A549 (cell line): ENCODE results near the gene WDR13. TPM values are rescaled to one million over a fixed set of nuclear protein-coding genes. Genes with fewer than 3 reads are reported as not detected.
"Not testable (repeated sequence)": the region's sequence is repeated elsewhere in the genome, so short reads cannot be mapped to it uniquely, and the experiment has no call there.

ENCODE experiments used
- ATAC-seq, 2 experiments: fragments of 200-7000 bp in 1 of 2; fragments of >200 bp in 1 of 2; cut with Nextera tagmentation in 1 of 2; cut with Tn5 transposase in 1 of 2; 3 replicates each; pipeline versions ENCODE4 v1.8.0 to v1.9.1; 2018 to 2020; ENCODE audit warnings: mild to moderate bottlenecking in 1 of 2, moderate library complexity in 1 of 2
- CTCF ChIA-PET: fragments of 300-600 bp; sonication (Branson Sonifier 250); formaldehyde crosslinking; extraction: SDS; loops from one replicate; lab custom pipeline; 2021; ENCODE audit warnings: antibody characterized with exemption, inconsistent platforms; lab: Yijun Ruan, JAX
- POLR2A ChIA-PET: fragments of 350-600 bp; formaldehyde crosslinking; extraction: SDS; loops from one replicate; lab custom pipeline; 2021; ENCODE audit warnings: antibody characterized with exemption, inconsistent platforms; lab: Yijun Ruan, JAX
- DNase-seq, 2 experiments: peaks; one replicate each; pipeline versions ENCODE4 v3.0.0 to v3.0.0-alpha.2; 2011 to 2016; ENCODE audit warnings: low read depth in 1 of 2, low spot score in 1 of 2
- FAIRE-seq: peaks from 2 replicates; lab custom pipeline; 2011; peaks lifted over from hg19 to GRCh38; lab: Jason Lieb, UNC
- H3K27ac ChIP-seq, 2 experiments: fragments of >200 bp; sonication (Bioruptor Twin); formaldehyde crosslinking; 3 replicates each; pipeline ENCODE4 v1.5.1; 2016 to 2017
- H3K4me1 ChIP-seq: fragments of >200 bp; sonication (Bioruptor Twin); formaldehyde crosslinking; 3 replicates; pipeline ENCODE4 v1.6.1; 2016
- H3K4me2 ChIP-seq: fragments of >200 bp; sonication (Bioruptor Twin); formaldehyde crosslinking; 3 replicates; pipeline ENCODE4 v1.6.1; 2016
- H3K4me3 ChIP-seq: fragments of >200 bp; sonication (Bioruptor Twin); formaldehyde crosslinking; 3 replicates; pipeline ENCODE4 v1.5.1; 2016
- H3K9me3 ChIP-seq: fragments of >200 bp; sonication (Bioruptor Twin); formaldehyde crosslinking; 3 replicates; pipeline ENCODE4 v1.6.1; 2016
- CBX8 ChIP-seq: fragments of 200-600 bp; sonication (generic); IDR thresholded peaks from 2 replicates; pipeline ENCODE4 v1.6.1; 2016
- CHD4 ChIP-seq: fragments of 200-600 bp; sonication (generic); IDR thresholded peaks from 2 replicates; pipeline ENCODE4 v1.6.1; 2016; ENCODE audit warnings: antibody characterized with exemption, mild to moderate bottlenecking, borderline replicate concordance
- E2F6 ChIP-seq: IDR thresholded peaks from 2 replicates; pipeline ENCODE4 v1.6.1; 2012; ENCODE audit warnings: low read depth, borderline replicate concordance
- EHMT2 ChIP-seq: fragments of 200-600 bp; sonication (generic); IDR thresholded peaks from 2 replicates; pipeline ENCODE4 v1.6.1; 2016; ENCODE audit warnings: antibody characterized with exemption, low read depth, mild to moderate bottlenecking, moderate library complexity
- ELK1 ChIP-seq: fragments of 150-350 bp; IDR thresholded peaks from 2 replicates; pipeline ENCODE4 v1.6.1; 2014; ENCODE audit warnings: low read depth, mild to moderate bottlenecking, low read length
- EP300 ChIP-seq, 2 experiments: fragments of >200 bp; sonication (Bioruptor Twin); formaldehyde crosslinking; IDR thresholded peaks; 2 replicates in 1 of 2; 3 replicates in 1 of 2; pipeline ENCODE4 v1.6.1; 2016 to 2017
- HDAC2 ChIP-seq: fragments of 200-600 bp; sonication (generic); IDR thresholded peaks from 2 replicates; pipeline ENCODE4 v1.6.1; 2016
- HEYL ChIP-seq: fragments of 250-450 bp; sonication (Bioruptor Pico); IDR thresholded peaks from 2 replicates; pipeline ENCODE4 v1.8.0; 2021; ENCODE audit warnings: mild to moderate bottlenecking, moderate library complexity
- JUN ChIP-seq, 2 experiments: fragments of >200 bp; sonication (Bioruptor Twin); formaldehyde crosslinking; IDR thresholded peaks; 2 replicates in 1 of 2; 3 replicates in 1 of 2; pipeline ENCODE4 v1.6.1; 2016 to 2017
- MAZ ChIP-seq: fragments of 150-350 bp; IDR thresholded peaks from 2 replicates; pipeline ENCODE4 v1.6.1; 2014; ENCODE audit warnings: antibody characterized with exemption, low read depth, low read length, borderline replicate concordance
- NFE2L2 ChIP-seq: fragments of 150-350 bp; conservative IDR thresholded peaks from 2 replicates; pipeline ENCODE4 v1.6.1; 2014; ENCODE audit warnings: low read length
- RAD21 ChIP-seq, 2 experiments: fragments of >200 bp in 1 of 2; sonication (Bioruptor Twin) in 1 of 2; formaldehyde crosslinking in 1 of 2; IDR thresholded peaks in 1 of 2; conservative IDR thresholded peaks in 1 of 2; 2 replicates in 1 of 2; 3 replicates in 1 of 2; pipeline ENCODE4 v1.6.1; 2012 to 2018; ENCODE audit warnings: inconsistent platforms in 1 of 2
- RCOR1 ChIP-seq: fragments of 150-350 bp; IDR thresholded peaks from 2 replicates; pipeline ENCODE4 v1.6.1; 2014; ENCODE audit warnings: antibody characterized with exemption, low read length, low read depth
- SMC3 ChIP-seq: fragments of >200 bp; sonication (Bioruptor Twin); formaldehyde crosslinking; IDR thresholded peaks from 3 replicates; pipeline ENCODE4 v1.6.1; 2018; ENCODE audit warnings: inconsistent platforms
- SREBF2 ChIP-seq: fragments of 450-650 bp; IDR thresholded peaks from 2 replicates; pipeline ENCODE4 v1.6.1; 2014; ENCODE audit warnings: mild to moderate bottlenecking, moderate library complexity
- ZNF302 ChIP-seq: fragments of 250-450 bp; sonication (Bioruptor Pico); IDR thresholded peaks from 2 replicates; pipeline ENCODE4 v1.9.0; 2021; ENCODE audit warnings: inconsistent platforms, mild to moderate bottlenecking, moderate library complexity
- WGBS: methylation state at CpG from one replicate; pipeline ENCODE4 v1.1.6; 2017; ENCODE audit errors: missing lambda C conversion rate; 5-methylcytosine and 5-hydroxymethylcytosine counted together
- polyA plus RNA-seq, 4 experiments: library from polyadenylated mRNA; depleted of rRNA in 3 of 4; stranded (reverse); fragments of >200 nt; fragmentation: RNase III in 1 of 4; extraction: RNeasy Plus Mini Kit Qiagen cat#74134 plus additional on column Dnase treatment in 1 of 4; gene quantifications; 2 replicates in 3 of 4; 3 replicates in 1 of 4; pipeline ENCODE4 v1.2.3, GENCODE V29; 2011 to 2017
- small RNA-seq, 6 experiments: library from RNA; depleted of rRNA; stranded (forward); fragments of <200 nt; gene quantifications; one replicate each; pipeline ENCODE3, GENCODE V24; 2012
- TF ChIP-seq, protein P1 (sequence below): fragments of >200 bp; sonication (Bioruptor Twin); formaldehyde crosslinking; IDR thresholded peaks from 3 replicates; pipeline ENCODE4 v1.5.1; 2016

Gene WDR13
- polyA plus RNA-seq, 2 of the 4 experiments (the other 2 are of a cell fraction), result 32.4 to 51.9 TPM

DNA sequence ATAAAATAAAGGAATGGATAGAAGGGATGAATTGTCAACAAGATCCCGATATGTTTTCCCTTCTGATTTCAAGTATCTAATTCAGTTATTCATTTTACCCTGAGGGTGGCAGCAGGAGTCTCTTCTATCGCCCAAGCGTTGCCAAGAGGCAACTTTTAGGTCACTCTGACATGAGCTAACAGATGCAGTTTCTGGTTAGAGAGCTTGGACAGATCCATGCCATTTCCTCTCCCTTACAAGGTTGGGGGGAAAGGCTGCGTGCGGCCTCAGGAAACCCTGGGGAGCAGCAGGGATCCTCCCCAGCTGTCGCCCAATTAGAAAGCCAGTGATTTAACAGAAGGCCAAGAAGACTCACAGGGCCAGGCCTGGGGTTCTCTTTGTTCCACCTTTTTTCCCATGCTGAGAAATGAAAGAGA, 51.1 kb downstream of the WDR13 start:
- peak in 1 of 2 experiments; percentile 53 for DNase-seq
- peak; percentile 68 to 79; a peak in 4 of 6 replicates for ATAC-seq
- Histone ChIP-seq H3K27ac (no peak overlapping the region), H3K4me2 (no peak overlapping the region), H3K4me1 (no peaks in the 10 kb centered on the region), H3K9me3 (no peaks in the 10 kb centered on the region), H3K4me3 (no peak overlapping the region)
- WGBS, result 5% methylated on average over 3 of the region's 6 CpGs
- ChIA-PET CTCF (interaction anchor here (0.7 to 2.6 kb wide), 19 partner anchors 10 to 394 kb away, joined by 3 to 11 read pairs (median 4); no protein-coding TSS in a partner anchor), POLR2A (interaction anchor here (1.3 kb wide), 1 partner anchor 250 kb away, joined by 5 read pairs; the partner anchor contains the start of genes PQBP1 and TIMM17B)
- no peak for FAIRE-seq
- TF ChIP-seq, protein P1, sequence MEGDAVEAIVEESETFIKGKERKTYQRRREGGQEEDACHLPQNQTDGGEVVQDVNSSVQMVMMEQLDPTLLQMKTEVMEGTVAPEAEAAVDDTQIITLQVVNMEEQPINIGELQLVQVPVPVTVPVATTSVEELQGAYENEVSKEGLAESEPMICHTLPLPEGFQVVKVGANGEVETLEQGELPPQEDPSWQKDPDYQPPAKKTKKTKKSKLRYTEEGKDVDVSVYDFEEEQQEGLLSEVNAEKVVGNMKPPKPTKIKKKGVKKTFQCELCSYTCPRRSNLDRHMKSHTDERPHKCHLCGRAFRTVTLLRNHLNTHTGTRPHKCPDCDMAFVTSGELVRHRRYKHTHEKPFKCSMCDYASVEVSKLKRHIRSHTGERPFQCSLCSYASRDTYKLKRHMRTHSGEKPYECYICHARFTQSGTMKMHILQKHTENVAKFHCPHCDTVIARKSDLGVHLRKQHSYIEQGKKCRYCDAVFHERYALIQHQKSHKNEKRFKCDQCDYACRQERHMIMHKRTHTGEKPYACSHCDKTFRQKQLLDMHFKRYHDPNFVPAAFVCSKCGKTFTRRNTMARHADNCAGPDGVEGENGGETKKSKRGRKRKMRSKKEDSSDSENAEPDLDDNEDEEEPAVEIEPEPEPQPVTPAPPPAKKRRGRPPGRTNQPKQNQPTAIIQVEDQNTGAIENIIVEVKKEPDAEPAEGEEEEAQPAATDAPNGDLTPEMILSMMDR, result peak; percentile 48
- no peak for TF ChIP-seq CHD4
- TF ChIP-seq SMC3, result peak; percentile 44; the same call in 2 of the 3 replicates
- no peak for TF ChIP-seq EHMT2
- TF ChIP-seq HDAC2, result no peak
- TF ChIP-seq CBX8, result no peak
- no peak for TF ChIP-seq SREBF2
- TF ChIP-seq RAD21 (conservative IDR thresholded peaks at IDR 0.05 in 1 of 2, IDR thresholded peaks at IDR 0.05 in 1 of 2), result peak; percentile 66 to 72
- no peak for TF ChIP-seq RCOR1
- no peak for TF ChIP-seq JUN (IDR thresholded peaks at IDR 0.05)
- TF ChIP-seq HEYL, result no peak

DNA sequence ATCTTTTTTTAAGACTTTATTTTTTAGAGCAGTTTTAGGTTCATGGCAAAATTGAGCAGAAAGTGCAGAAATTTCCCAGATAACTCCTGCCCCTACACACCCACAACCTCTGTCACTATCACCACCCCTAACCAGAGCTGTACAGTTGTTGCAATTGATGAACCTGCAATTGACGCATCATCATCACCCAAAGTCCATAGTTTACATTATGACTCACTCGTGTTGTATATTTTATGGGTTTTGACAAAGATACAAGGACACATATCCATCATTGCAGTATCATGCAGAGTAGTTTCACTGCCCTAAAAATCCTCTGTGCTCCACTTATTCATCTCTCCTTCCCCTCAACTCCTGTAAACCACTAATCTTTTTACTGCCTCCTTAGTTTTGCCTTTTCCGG, 51.8 kb downstream of the WDR13 start:
- no peaks in the 10 kb centered on the region for H3K9me3 ChIP-seq
- H3K27ac ChIP-seq, result no peak overlapping the region
- 32% methylated on average over 3 of the region's 3 CpGs for WGBS
- TF ChIP-seq ZNF302 (CRISPR knock-in tag) (no peak), EP300 (IDR thresholded peaks at IDR 0.05) (no peak), NFE2L2 (no peak), E2F6 (no peak), MAZ (no peak), ELK1 (no peak)
- DNase-seq, result no peak
- CTCF ChIA-PET, result interaction anchor here (0.7 to 2.6 kb wide), 8 partner anchors 18 to 297 kb away, joined by 3 to 11 read pairs (median 4); no protein-coding TSS in a partner anchor
- H3K4me3 ChIP-seq, result no peak overlapping the region
- H3K4me1 ChIP-seq, result no peaks in the 10 kb centered on the region
- no peak for FAIRE-seq
- H3K4me2 ChIP-seq, result no peak overlapping the region
- no peak for ATAC-seq
- POLR2A ChIA-PET, result no interaction called here

- H3K4me2 ChIP-seq, H3K27ac ChIP-seq, POLR2A ChIA-PET, ATAC-seq, H3K4me3 ChIP-seq, H3K9me3 ChIP-seq, H3K4me1 ChIP-seq, DNase-seq, FAIRE-seq: not testable (repeated sequence)
- CTCF ChIA-PET, result interaction anchor here (0.5 kb wide), 1 partner anchor 169 kb away, joined by 3 read pairs; no protein-coding TSS in a partner anchor
- 53% methylated on average over 5 of the region's 5 CpGs for WGBS
These were observed 54.8 kb downstream of the WDR13 start for GRCh38 chrX:48652055-48652579.

DNA sequence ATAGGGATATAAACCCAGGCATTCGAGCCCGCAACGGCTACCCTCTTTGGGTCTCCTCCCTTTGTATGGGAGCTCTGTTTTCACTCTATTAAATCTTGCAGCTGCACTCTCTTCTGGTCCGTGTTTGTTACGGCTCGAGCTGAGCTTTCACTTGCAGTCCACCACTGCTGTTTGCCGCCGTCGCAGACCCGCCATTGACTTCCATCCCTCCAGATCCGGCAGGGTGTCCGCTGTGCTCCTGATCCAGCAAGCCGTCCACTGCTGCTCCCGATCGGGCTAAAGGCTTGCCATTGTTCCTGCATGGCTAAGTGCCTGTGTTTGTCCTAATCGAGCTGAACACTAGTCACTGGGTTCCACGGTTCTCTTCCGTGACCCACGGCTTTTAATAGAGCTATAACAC, 57.5 kb downstream of the WDR13 start:
- ATAC-seq, DNase-seq, FAIRE-seq, POLR2A ChIA-PET, H3K4me1 ChIP-seq, H3K9me3 ChIP-seq, H3K27ac ChIP-seq, H3K4me2 ChIP-seq, H3K4me3 ChIP-seq: not testable (repeated sequence)
- WGBS, result 67% methylated on average over 17 of the region's 19 CpGs
- CTCF ChIA-PET, result interaction anchor here (1.3 kb wide), 1 partner anchor 10 kb away, joined by 3 read pairs; no protein-coding TSS in a partner anchor

Small RNAs within 50 kb of the gene (small RNA-seq; reads per million reads assigned to genes)
- gene MRPL32P1, result 0 reads per million in 6 experiments

Other genes starting within 250 kb of the WDR13 start
- not detected in 2 replicates for gene SSX3, start 240.8 kb upstream of the WDR13 start, polyA plus RNA-seq (2011; rRNA removed)
- gene SSX3, start 240.8 kb upstream of the WDR13 start, polyA plus RNA-seq (2017; fragmentation: RNase III; extraction: RNeasy Plus Mini Kit Qiagen cat#74134 plus additional on column Dnase treatment), result not detected in 3 replicates
- gene SSX4, start 214.0 kb upstream of the WDR13 start, polyA plus RNA-seq (2011; rRNA removed), result not detected in 2 replicates
- gene SSX4, start 214.0 kb upstream of the WDR13 start, polyA plus RNA-seq (2017; fragmentation: RNase III; extraction: RNeasy Plus Mini Kit Qiagen cat#74134 plus additional on column Dnase treatment), result not detected in 3 replicates
- not detected in 2 replicates for gene SSX4B, start 185.5 kb upstream of the WDR13 start, polyA plus RNA-seq (2011; rRNA removed)
- gene SSX4B, start 185.5 kb upstream of the WDR13 start, polyA plus RNA-seq (2017; fragmentation: RNase III; extraction: RNeasy Plus Mini Kit Qiagen cat#74134 plus additional on column Dnase treatment), result not detected in 3 replicates
- gene SLC38A5, start 127.2 kb upstream of the WDR13 start, polyA plus RNA-seq (2011; rRNA removed), result 0.32 and 0.36 TPM in 2 replicates
- 0.36 to 0.44 TPM (median 0.41 TPM) in 3 replicates for gene SLC38A5, start 127.2 kb upstream of the WDR13 start, polyA plus RNA-seq (2017; fragmentation: RNase III; extraction: RNeasy Plus Mini Kit Qiagen cat#74134 plus additional on column Dnase treatment)
- 36.2 and 37.1 TPM in 2 replicates for gene FTSJ1, start 121.3 kb upstream of the WDR13 start, polyA plus RNA-seq (2011; rRNA removed)
- gene FTSJ1, start 121.3 kb upstream of the WDR13 start, polyA plus RNA-seq (2017; fragmentation: RNase III; extraction: RNeasy Plus Mini Kit Qiagen cat#74134 plus additional on column Dnase treatment), result 71.2 to 75.3 TPM (median 71.3 TPM) in 3 replicates
- 9.4 and 13.3 TPM in 2 replicates for gene PORCN, start 88.5 kb upstream of the WDR13 start, polyA plus RNA-seq (2011; rRNA removed)
- 15.1 to 18.6 TPM (median 16.8 TPM) in 3 replicates for gene PORCN, start 88.5 kb upstream of the WDR13 start, polyA plus RNA-seq (2017; fragmentation: RNase III; extraction: RNeasy Plus Mini Kit Qiagen cat#74134 plus additional on column Dnase treatment)
- gene EBP, start 75.7 kb upstream of the WDR13 start, polyA plus RNA-seq (2011; rRNA removed), result 82.9 and 90.8 TPM in 2 replicates
- gene EBP, start 75.7 kb upstream of the WDR13 start, polyA plus RNA-seq (2017; fragmentation: RNase III; extraction: RNeasy Plus Mini Kit Qiagen cat#74134 plus additional on column Dnase treatment), result 114 to 159 TPM (median 142 TPM) in 3 replicates
- gene TBC1D25, start 57.8 kb upstream of the WDR13 start, polyA plus RNA-seq (2011; rRNA removed), result 8.6 and 10.8 TPM in 2 replicates
- 8.8 to 13.0 TPM (median 11.6 TPM) in 3 replicates for gene TBC1D25, start 57.8 kb upstream of the WDR13 start, polyA plus RNA-seq (2017; fragmentation: RNase III; extraction: RNeasy Plus Mini Kit Qiagen cat#74134 plus additional on column Dnase treatment)
- 214 and 337 TPM in 2 replicates for gene RBM3, start 23.0 kb upstream of the WDR13 start, polyA plus RNA-seq (2011; rRNA removed)
- 345 to 446 TPM (median 353 TPM) in 3 replicates for gene RBM3, start 23.0 kb upstream of the WDR13 start, polyA plus RNA-seq (2017; fragmentation: RNase III; extraction: RNeasy Plus Mini Kit Qiagen cat#74134 plus additional on column Dnase treatment)
- gene WAS, start 86.3 kb downstream of the WDR13 start, polyA plus RNA-seq (2011; rRNA removed), result 0.05 and 0.09 TPM in 2 replicates
- 0.21 to 0.44 TPM (median 0.29 TPM) in 3 replicates for gene WAS, start 86.3 kb downstream of the WDR13 start, polyA plus RNA-seq (2017; fragmentation: RNase III; extraction: RNeasy Plus Mini Kit Qiagen cat#74134 plus additional on column Dnase treatment)
- 12.8 and 13.4 TPM in 2 replicates for gene SUV39H1, start 99.2 kb downstream of the WDR13 start, polyA plus RNA-seq (2011; rRNA removed)
- gene SUV39H1, start 99.2 kb downstream of the WDR13 start, polyA plus RNA-seq (2017; fragmentation: RNase III; extraction: RNeasy Plus Mini Kit Qiagen cat#74134 plus additional on column Dnase treatment), result 19.9 to 20.3 TPM (median 20.0 TPM) in 3 replicates
- gene GLOD5, start 164.3 kb downstream of the WDR13 start, polyA plus RNA-seq (2011; rRNA removed), result not detected in 2 replicates
- not detected in 3 replicates for gene GLOD5, start 164.3 kb downstream of the WDR13 start, polyA plus RNA-seq (2017; fragmentation: RNase III; extraction: RNeasy Plus Mini Kit Qiagen cat#74134 plus additional on column Dnase treatment)
- not detected in 2 replicates for gene GATA1, start 189.1 kb downstream of the WDR13 start, polyA plus RNA-seq (2011; rRNA removed)
- not detected in 3 replicates for gene GATA1, start 189.1 kb downstream of the WDR13 start, polyA plus RNA-seq (2017; fragmentation: RNase III; extraction: RNeasy Plus Mini Kit Qiagen cat#74134 plus additional on column Dnase treatment)
- 50.6 and 53.2 TPM in 2 replicates for gene HDAC6, start 204.6 kb downstream of the WDR13 start, polyA plus RNA-seq (2011; rRNA removed)
- 38.9 to 52.4 TPM (median 52.1 TPM) in 3 replicates for gene HDAC6, start 204.6 kb downstream of the WDR13 start, polyA plus RNA-seq (2017; fragmentation: RNase III; extraction: RNeasy Plus Mini Kit Qiagen cat#74134 plus additional on column Dnase treatment)
- gene ERAS, start 229.0 kb downstream of the WDR13 start, polyA plus RNA-seq (2011; rRNA removed), result 0.07 TPM in 1 of 2 replicates, not detected in the other
- gene ERAS, start 229.0 kb downstream of the WDR13 start, polyA plus RNA-seq (2017; fragmentation: RNase III; extraction: RNeasy Plus Mini Kit Qiagen cat#74134 plus additional on column Dnase treatment), result 0.06 to 0.07 TPM in 2 of 3 replicates, not detected in the other
- 1.7 and 3.0 TPM in 2 replicates for gene PCSK1N, start 238.1 kb downstream of the WDR13 start, polyA plus RNA-seq (2011; rRNA removed)
- gene PCSK1N, start 238.1 kb downstream of the WDR13 start, polyA plus RNA-seq (2017; fragmentation: RNase III; extraction: RNeasy Plus Mini Kit Qiagen cat#74134 plus additional on column Dnase treatment), result 15.9 to 22.9 TPM (median 21.2 TPM) in 3 replicates